K562 (cell line): ENCODE measurements around the gene PELI2. TPM values are rescaled to one million over a fixed set of nuclear protein-coding genes. Genes with fewer than 3 reads are reported as not detected.
A peak's percentile ranks its signal among the peaks of the same experiment; 100 is the strongest.

Experiments used
- AFF1 ChIP-seq, 2 experiments: fragments of 450-650 bp; IDR thresholded peaks; 2 replicates each; pipeline ENCODE4 v1.6.1; 2018; ENCODE audit warnings: mild to moderate bottlenecking in 2 of 2, low read depth in 1 of 2; ENCODE audit not compliant: partially characterized antibody in 2 of 2
- CBFA2T2 ChIP-seq: fragments of 450-650 bp; conservative IDR thresholded peaks from 2 replicates; pipeline ENCODE4 v1.6.1; 2017; ENCODE audit warnings: mild to moderate bottlenecking
- CBFA2T3 ChIP-seq: fragments of 450-650 bp; IDR thresholded peaks from 2 replicates; pipeline ENCODE4 v1.6.1; 2017
- CREM ChIP-seq: IDR thresholded peaks from 2 replicates; pipeline ENCODE4 v1.6.1; 2014; ENCODE audit warnings: antibody characterized with exemption, low read depth
- E2F8 ChIP-seq: fragments of 450-650 bp; IDR thresholded peaks from 2 replicates; pipeline ENCODE4 v1.7.1; 2018; ENCODE audit warnings: mild to moderate bottlenecking, low read depth; ENCODE audit not compliant: partially characterized antibody
- FOXA3 ChIP-seq, 2 experiments: fragments of 450-650 bp in 1 of 2; sonication (generic) in 1 of 2; formaldehyde crosslinking; IDR thresholded peaks in 1 of 2; conservative IDR thresholded peaks in 1 of 2; 2 replicates each; pipeline versions ENCODE4 v1.4.0 to v1.8.0; 2020 to 2022; ENCODE audit warnings: mild to moderate bottlenecking in 2 of 2, missing genetic modification reagents in 1 of 2
- HDAC1 ChIP-seq, 2 experiments: fragments of 450-650 bp; IDR thresholded peaks; 2 replicates each; pipeline ENCODE4 v1.6.1; 2016 to 2017; ENCODE audit warnings: inconsistent platforms in 1 of 2, mild to moderate bottlenecking in 1 of 2, moderate library complexity in 1 of 2
- HDAC8 ChIP-seq: fragments of 450-650 bp; IDR thresholded peaks from 2 replicates; pipeline ENCODE4 v1.6.1; 2016; ENCODE audit warnings: mild to moderate bottlenecking, missing genetic modification characterization, moderate library complexity, missing compliant biosample characterization
- IRF1 ChIP-seq: sonication (generic); formaldehyde crosslinking; IDR thresholded peaks from 2 replicates; pipeline ENCODE4 v1.8.0; 2022; ENCODE audit warnings: missing genetic modification reagents, mild to moderate bottlenecking, borderline replicate concordance
- KLF1 ChIP-seq: fragments of 450-650 bp; IDR thresholded peaks from 2 replicates; pipeline ENCODE4 v1.6.1; 2016; ENCODE audit warnings: missing genetic modification characterization, missing compliant biosample characterization
- NCOA2 ChIP-seq, 2 experiments: fragments of 450-650 bp; IDR thresholded peaks; 2 replicates each; pipeline ENCODE4 v1.6.1; 2018; ENCODE audit warnings: mild to moderate bottlenecking in 2 of 2, moderate library complexity in 1 of 2; ENCODE audit not compliant: partially characterized antibody in 2 of 2
- NCOR1 ChIP-seq: fragments of 450-650 bp; IDR thresholded peaks from 2 replicates; pipeline ENCODE4 v1.6.1; 2016; ENCODE audit warnings: mild to moderate bottlenecking, moderate library complexity
- NR4A1 ChIP-seq, 2 experiments: fragments of 250-450 bp in 1 of 2; fragments of 450-650 bp in 1 of 2; sonication (Bioruptor Pico) in 1 of 2; IDR thresholded peaks; 2 replicates each; pipeline versions ENCODE4 v1.4.0 to v1.6.1; 2016 to 2020; ENCODE audit warnings: mild to moderate bottlenecking in 2 of 2, missing compliant biosample characterization in 1 of 2, missing genetic modification characterization in 1 of 2, moderate library complexity in 1 of 2
- RBM34 ChIP-seq: fragments of 200-400 bp; formaldehyde crosslinking; IDR thresholded peaks from 2 replicates; pipeline ENCODE4 v1.6.1; 2018; ENCODE audit warnings: low read length, borderline replicate concordance; ENCODE audit not compliant: insufficient read depth
- SREBF1 ChIP-seq: fragments of 150-350 bp; IDR thresholded peaks from 2 replicates; pipeline ENCODE4 v1.6.1; 2014; ENCODE audit warnings: antibody characterized with exemption, low read depth, low read length, borderline replicate concordance
- TAL1 ChIP-seq: fragments of 450-650 bp; IDR thresholded peaks from 2 replicates; pipeline ENCODE4 v1.6.1; 2016; ENCODE audit warnings: mild to moderate bottlenecking
- ZBTB12 ChIP-seq: fragments of 250-450 bp; sonication (Bioruptor Pico); IDR thresholded peaks from 2 replicates; pipeline ENCODE4 v1.4.0; 2020
- ZC3H8 ChIP-seq: fragments of 450-650 bp; IDR thresholded peaks from 2 replicates; pipeline ENCODE4 v1.6.1; 2017
- ZNF444 ChIP-seq: fragments of 250-450 bp; sonication (Bioruptor Pico); IDR thresholded peaks from 2 replicates; pipeline ENCODE4 v1.4.0; 2020; ENCODE audit warnings: mild to moderate bottlenecking, moderate library complexity
- ZNF586 ChIP-seq: fragments of 450-650 bp; formaldehyde crosslinking; conservative IDR thresholded peaks from 2 replicates; pipeline ENCODE4 v1.4.0; 2020; ENCODE audit warnings: mild to moderate bottlenecking, moderate library complexity
- polyA plus RNA-seq, 8 experiments: library from polyadenylated mRNA; depleted of rRNA in 4 of 8; stranded (reverse) in 5 of 8; unstranded in 3 of 8; fragments of >200 nt; fragmentation: Nextera tagmentation in 2 of 8; fragmentation: Illumina TruSeq in 1 of 8; extraction: Ambion mirVana in 2 of 8; extraction: Trizol in 1 of 8; gene quantifications; 2 replicates each; pipeline versions ENCODE4 v1.2.1 to v1.2.3, GENCODE V29; 2011 to 2014; ENCODE audit warnings: inconsistent platforms in 1 of 8, missing spikeins in 1 of 8
- total RNA-seq, 7 experiments: library from RNA; depleted of rRNA in 6 of 7; stranded (reverse); fragments of >200 nt in 6 of 7; fragmentation: Illumina TruSeq in 2 of 7; extraction: Trizol in 2 of 7; gene quantifications; 2 replicates each; pipeline versions ENCODE4 v1.2.1 to v1.2.3, GENCODE V29; 2011 to 2021; ENCODE audit warnings: low replicate concordance in 1 of 7

The PELI2 gene
- total and polyA plus RNA-seq, 9 of the 15 experiments (the other 6 are each of a cell fraction or from before 2014, with no cell fraction given) = 0.20 to 1.5 (median 0.44) TPM

GRCh38 chr14:56207626-56208292 is 89.5 kb downstream of the PELI2 start (continued):
- TF ChIP-seq RBM34 = no peak
- no peak for TF ChIP-seq FOXA3 (CRISPR knock-in tag; conservative IDR thresholded peaks at IDR 0.05 in 1 of 2, IDR thresholded peaks at IDR 0.05 in 1 of 2)
- peak; percentile 65 for TF ChIP-seq CBFA2T2
- no peak for TF ChIP-seq SREBF1
- TF ChIP-seq NCOA2 (IDR thresholded peaks at IDR 0.05; ENCODE audit: partially characterized antibody in 2 of 2) = no peak
- no peak for TF ChIP-seq HDAC1 (IDR thresholded peaks at IDR 0.05)
- no peak for TF ChIP-seq ZBTB12
- TF ChIP-seq CREM = no peak
- peak; percentile 78 for TF ChIP-seq CBFA2T3
- TF ChIP-seq AFF1 (IDR thresholded peaks at IDR 0.05; ENCODE audit: low read depth in 1 of 2, partially characterized antibody in 2 of 2) = no peak
- TF ChIP-seq NR4A1 (CRISPR knock-in tag; IDR thresholded peaks at IDR 0.05) = no peak
- TF ChIP-seq NR4A1 (tag; IDR thresholded peaks at IDR 0.05) = no peak
- no peak for TF ChIP-seq KLF1 (tag)
- no peak for TF ChIP-seq ZNF444 (CRISPR knock-in tag)
- no peak for TF ChIP-seq ZNF586 (CRISPR knock-in tag)
- no peak for TF ChIP-seq E2F8
- TF ChIP-seq NCOR1 = peak; percentile 67
- no peak for TF ChIP-seq ZC3H8
- peak; percentile 46 for TF ChIP-seq TAL1
- no peak for TF ChIP-seq IRF1 (CRISPR knock-in tag)
- no peak for TF ChIP-seq HDAC8 (tag)
